NCI-H524 treated with DMSO at 0.1 percent for 48 hours (cell line): Measurements from ENCODE around the gene ABCG2.
"Not testable (repeated sequence)": the region's sequence is repeated elsewhere in the genome, so short reads cannot be mapped to it uniquely, and the experiment has no call there.

ENCODE experiments used
- DNase-seq: peaks from one replicate; lab custom pipeline; 2025; lab: John Stamatoyannopoulos, UW

Gene ABCG2

GRCh38 chr4:88109123-88109881 lies 49.1 kb downstream of the ABCG2 start:
- DNase-seq, result no peak

DNA sequence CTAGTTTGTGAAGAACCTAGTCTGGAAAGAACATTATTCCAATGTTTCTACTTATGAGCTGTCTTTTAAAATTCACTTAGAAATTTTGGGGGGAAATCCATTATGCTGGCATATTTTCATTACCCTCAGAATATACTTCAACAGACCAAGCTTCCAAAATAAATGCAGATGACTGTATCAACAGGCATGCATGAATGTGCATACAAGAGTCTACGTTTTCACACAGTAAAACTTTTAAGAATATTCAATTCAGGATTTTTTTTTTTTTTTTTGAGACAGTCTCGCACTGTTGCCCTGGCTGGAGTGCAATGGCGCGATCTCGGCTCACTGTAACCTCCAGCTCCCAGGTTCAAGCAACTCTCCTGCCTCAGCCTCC lies 49.7 kb downstream of the ABCG2 start:
- no peak for DNase-seq

- DNase-seq, result not testable (repeated sequence)
Observed at GRCh38 chr4:88108108-88108465, 50.4 kb downstream of the ABCG2 start.

GRCh38 chr4:88107406-88108107 lies 50.9 kb downstream of the ABCG2 start:
- no peak for DNase-seq

GRCh38 chr4:88106205-88106604 lies 52.2 kb downstream of the ABCG2 start:
- DNase-seq, result no peak

DNA sequence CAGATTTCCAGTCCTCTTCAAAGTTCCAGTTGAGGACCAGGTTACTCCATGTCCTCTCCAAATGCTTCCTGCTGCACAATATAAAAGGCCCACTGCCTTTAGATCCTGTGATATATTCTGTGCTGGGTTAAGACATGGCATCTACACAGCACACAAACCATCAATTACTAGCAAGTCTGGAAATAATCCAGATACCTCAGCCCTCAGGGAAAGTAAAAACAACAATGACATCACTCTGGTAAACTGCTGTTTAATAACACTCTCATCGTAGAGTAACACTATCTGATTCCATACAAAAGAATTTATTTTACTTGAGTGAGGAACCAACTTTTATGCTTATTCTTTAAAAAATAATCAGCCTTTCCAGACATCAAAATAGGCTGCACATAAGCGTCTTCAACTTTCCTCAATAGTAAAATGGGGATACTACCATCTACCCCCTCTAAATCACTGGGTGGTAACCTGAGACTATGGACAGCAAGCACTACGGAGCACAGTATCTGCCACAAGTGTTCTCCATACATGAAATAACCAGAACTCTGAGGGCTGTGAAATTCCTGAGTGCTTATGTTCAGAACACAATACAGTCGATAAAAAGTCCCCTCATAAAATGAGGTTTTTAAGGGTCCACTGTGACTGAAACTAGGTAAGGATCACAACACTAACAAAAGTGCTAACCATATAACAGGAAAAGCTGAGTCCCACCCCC lies 53.4 kb downstream of the ABCG2 start:
- DNase-seq, result no peak

DNA sequence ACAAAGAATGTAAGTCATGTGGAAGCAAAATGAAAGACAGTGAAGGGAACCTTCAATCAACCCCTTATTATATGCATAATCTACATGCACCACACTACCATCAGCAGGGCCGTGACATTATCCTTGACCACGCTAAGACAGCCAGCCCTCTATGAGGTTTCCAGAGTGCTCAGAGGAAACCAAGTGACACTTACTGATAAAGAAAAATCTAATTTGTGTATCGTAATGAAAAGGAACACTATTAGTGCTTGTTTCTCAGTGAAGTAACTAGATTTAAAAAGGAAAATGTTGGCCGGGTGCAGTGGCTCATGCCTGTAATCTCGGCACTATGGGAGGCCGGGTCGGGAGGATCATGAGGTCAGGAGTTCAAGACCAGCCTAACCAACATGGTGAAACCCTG lies 56.4 kb downstream of the ABCG2 start:
- no peak for DNase-seq

DNA sequence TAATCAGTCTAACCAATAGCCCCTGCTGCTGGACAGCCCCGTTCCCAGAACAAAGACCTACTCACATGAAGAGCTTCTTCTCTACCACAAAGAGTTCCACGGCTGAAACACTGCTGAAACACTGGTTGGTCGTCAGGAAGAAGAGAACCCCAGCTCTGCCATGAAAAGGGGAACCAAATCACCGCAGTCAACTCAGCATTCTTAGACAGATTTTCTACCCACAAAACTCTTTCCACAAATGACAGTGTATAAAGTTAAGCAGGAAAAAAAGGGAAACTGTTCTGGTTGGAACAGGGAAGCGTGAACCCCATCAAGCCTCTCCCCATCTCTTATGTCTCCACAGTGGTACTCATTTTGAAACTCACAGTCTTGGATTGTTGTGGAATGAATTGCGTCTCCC lies 57.3 kb downstream of the ABCG2 start:
- no peak for DNase-seq

GRCh38 chr4:88098993-88099752 lies 59.3 kb downstream of the ABCG2 start:
- no peak for DNase-seq

- DNase-seq, result no peak
Observed at GRCh38 chr4:88097781-88098180, 60.7 kb downstream of the ABCG2 start.

- DNase-seq, result no peak
Observed at GRCh38 chr4:88097301-88097700, 61.1 kb downstream of the ABCG2 start.

DNA sequence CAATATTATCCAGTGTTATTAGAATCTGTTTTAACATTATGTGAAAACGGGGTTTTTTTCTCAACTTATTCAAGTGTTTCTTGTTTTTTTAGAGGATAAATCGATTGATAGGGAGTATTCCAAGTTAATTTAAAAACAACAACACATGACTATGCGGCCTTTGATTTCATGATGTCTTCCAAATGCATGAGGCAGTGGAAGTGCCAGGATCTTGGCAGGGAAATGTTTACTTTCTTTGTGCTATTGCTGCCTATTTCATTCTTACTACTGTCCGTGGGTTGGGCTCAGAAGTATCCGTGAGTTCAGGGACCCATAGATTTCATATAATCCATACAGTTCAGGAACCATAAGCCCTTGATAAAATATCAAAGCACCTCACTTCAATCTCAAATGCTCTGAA lies 64.6 kb downstream of the ABCG2 start:
- no peak for DNase-seq

GRCh38 chr4:88091378-88091777 lies 67.1 kb downstream of the ABCG2 start:
- DNase-seq, result no peak

GRCh38 chr4:88090898-88091297 lies 67.5 kb downstream of the ABCG2 start:
- DNase-seq, result no peak

DNA sequence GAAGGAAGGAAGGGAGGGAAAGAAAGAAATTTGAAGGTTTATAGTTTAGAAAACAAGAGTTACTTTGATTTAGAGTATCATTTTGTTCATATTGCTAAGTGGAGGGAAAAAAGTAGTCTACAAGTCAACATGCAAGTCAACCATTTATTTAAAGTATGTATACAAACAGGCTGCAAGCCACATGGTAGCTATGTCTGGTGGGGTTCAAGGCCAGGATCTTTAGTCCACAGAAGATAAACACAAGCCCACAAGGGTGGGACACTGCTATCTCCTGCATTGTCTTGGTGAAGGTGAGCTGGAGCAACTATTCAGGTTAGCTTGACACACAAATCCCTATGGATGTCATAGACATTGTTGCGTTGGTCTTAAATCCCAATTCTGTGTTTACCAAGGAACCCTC lies 71.4 kb downstream of the ABCG2 start:
- no peak for DNase-seq

DNA sequence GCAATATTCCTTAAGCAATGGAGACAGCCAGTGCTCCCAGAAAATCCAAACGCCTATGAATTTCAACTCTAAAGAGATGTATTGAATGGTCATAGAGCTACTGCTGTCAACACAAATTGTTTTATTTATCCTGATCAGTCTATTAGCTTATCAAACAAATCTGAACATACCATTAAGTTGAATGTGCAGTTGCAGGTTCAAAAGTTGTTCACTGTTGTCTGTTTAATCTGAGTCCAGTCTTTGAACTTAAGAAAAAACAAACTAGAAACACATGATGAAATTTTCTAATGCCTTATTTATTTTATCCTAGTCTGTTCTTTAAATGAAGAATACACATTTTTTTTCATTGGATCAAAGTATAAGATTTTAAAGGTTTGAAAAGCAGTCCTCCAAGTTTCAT lies 77.8 kb downstream of the ABCG2 start:
- no peak for DNase-seq

DNA sequence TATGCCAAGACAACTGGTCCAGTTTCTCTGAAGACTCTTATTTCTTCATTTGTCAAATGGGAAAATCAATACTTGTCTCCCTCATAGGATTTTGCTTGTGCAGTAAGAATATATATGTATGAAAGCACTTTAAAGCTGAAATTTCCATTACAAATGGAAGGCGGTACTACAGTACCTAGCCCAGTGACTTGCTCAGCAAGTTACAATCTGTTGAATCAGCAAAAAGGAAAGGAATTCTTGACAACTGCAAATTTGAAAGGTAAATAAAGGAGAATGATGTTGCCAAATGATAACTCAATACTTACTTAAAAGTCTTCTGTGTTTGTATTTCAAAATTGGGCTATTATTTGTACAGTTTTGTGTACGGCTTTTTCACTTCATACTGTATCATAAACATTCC lies 79.9 kb downstream of the ABCG2 start:
- DNase-seq, result no peak

GRCh38 chr4:88077911-88078524 lies 80.4 kb downstream of the ABCG2 start:
- DNase-seq, result no peak

- no peak for DNase-seq
Observed at GRCh38 chr4:88075336-88075735, 83.1 kb downstream of the ABCG2 start.

DNA sequence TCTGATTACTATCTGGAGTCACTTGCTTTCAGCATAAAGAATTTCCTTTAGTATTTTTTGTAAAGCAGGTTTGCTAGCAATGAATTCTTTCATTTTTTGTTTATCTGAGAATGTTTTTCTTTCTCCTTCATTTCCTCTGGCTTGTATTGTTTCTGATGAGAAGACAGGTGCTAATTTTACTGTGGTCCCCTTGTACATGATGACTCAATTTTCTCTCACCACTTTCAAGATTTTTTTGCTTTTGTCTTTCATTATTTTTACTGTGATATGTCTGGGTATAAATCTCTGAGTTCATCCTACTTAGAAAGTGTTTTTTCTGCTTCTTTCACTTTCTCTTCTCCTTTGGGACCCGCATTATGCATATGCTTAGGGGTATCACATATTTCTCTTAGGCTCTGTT lies 88.4 kb downstream of the ABCG2 start:
- DNase-seq, result no peak

GRCh38 chr4:88064410-88064809 lies 94.0 kb downstream of the ABCG2 start:
- DNase-seq, result no peak
